ENCODE measurements around the gene LYZL1.
"Not testable (repeated sequence)": the region's sequence is repeated elsewhere in the genome, so short reads cannot be mapped to it uniquely, and the experiment has no call there.

The LYZL1 gene

GRCh38 chr10:29268011-29268410 is 20.9 kb upstream of the LYZL1 start:
- Histone ChIP-seq H3K27ac (ENCODE audit: low read depth, low read length) (no peak overlapping the region), H3K4me1 (ENCODE audit: control insufficient read depth, insufficient read depth, low read length) (no peaks in the 10 kb centered on the region), H3K9ac (ENCODE audit: low read length) (no peak overlapping the region), H3K4me3 (ENCODE audit: low read length) (no peak overlapping the region), H3K36me3 (ENCODE audit: control insufficient read depth, insufficient read depth, low read length) (no peaks in the 10 kb centered on the region), H3K27me3 (ENCODE audit: control insufficient read depth, insufficient read depth, low read length) (no peaks in the 10 kb centered on the region)

- no peaks in the 10 kb centered on the region for H3K4me1 ChIP-seq (ENCODE audit: control insufficient read depth, insufficient read depth, low read length)
- no peaks in the 10 kb centered on the region for H3K36me3 ChIP-seq (ENCODE audit: control insufficient read depth, insufficient read depth, low read length)
- H3K27me3 ChIP-seq (ENCODE audit: control insufficient read depth, insufficient read depth, low read length): no peaks in the 10 kb centered on the region
- H3K27ac ChIP-seq (ENCODE audit: low read depth, low read length): no peak overlapping the region
- H3K9ac ChIP-seq (ENCODE audit: low read length): no peak overlapping the region
- no peak overlapping the region for H3K4me3 ChIP-seq (ENCODE audit: low read length)
These were observed 19.4 kb upstream of the LYZL1 start for GRCh38 chr10:29269486-29269885.

GRCh38 chr10:29270883-29271282 is 18.0 kb upstream of the LYZL1 start:
- Histone ChIP-seq H3K9ac (ENCODE audit: low read length) (no peak overlapping the region), H3K4me3 (ENCODE audit: low read length) (no peak overlapping the region), H3K4me1 (ENCODE audit: control insufficient read depth, insufficient read depth, low read length) (no peaks in the 10 kb centered on the region), H3K36me3 (ENCODE audit: control insufficient read depth, insufficient read depth, low read length) (no peaks in the 10 kb centered on the region), H3K27me3 (ENCODE audit: control insufficient read depth, insufficient read depth, low read length) (no peaks in the 10 kb centered on the region), H3K27ac (ENCODE audit: low read depth, low read length) (no peak overlapping the region)

- Histone ChIP-seq H3K36me3 (ENCODE audit: control insufficient read depth, insufficient read depth, low read length) (no peaks in the 10 kb centered on the region), H3K9ac (ENCODE audit: low read length) (no peak overlapping the region), H3K27ac (ENCODE audit: low read depth, low read length) (no peak overlapping the region), H3K4me1 (ENCODE audit: control insufficient read depth, insufficient read depth, low read length) (no peaks in the 10 kb centered on the region), H3K4me3 (ENCODE audit: low read length) (no peak overlapping the region), H3K27me3 (ENCODE audit: control insufficient read depth, insufficient read depth, low read length) (no peaks in the 10 kb centered on the region)
These were observed 17.0 kb upstream of the LYZL1 start for GRCh38 chr10:29271877-29272276.

- Histone ChIP-seq H3K9ac (ENCODE audit: low read length) (no peak overlapping the region), H3K27me3 (ENCODE audit: control insufficient read depth, insufficient read depth, low read length) (no peaks in the 10 kb centered on the region), H3K36me3 (ENCODE audit: control insufficient read depth, insufficient read depth, low read length) (no peaks in the 10 kb centered on the region), H3K4me1 (ENCODE audit: control insufficient read depth, insufficient read depth, low read length) (no peaks in the 10 kb centered on the region), H3K27ac (ENCODE audit: low read depth, low read length) (no peak overlapping the region), H3K4me3 (ENCODE audit: low read length) (no peak overlapping the region)
These were observed 15.4 kb upstream of the LYZL1 start for GRCh38 chr10:29273478-29273877.

- Histone ChIP-seq H3K27me3 (ENCODE audit: control insufficient read depth, insufficient read depth, low read length) (no peaks in the 10 kb centered on the region), H3K27ac (ENCODE audit: low read depth, low read length) (no peak overlapping the region)
These were observed 12.5 kb upstream of the LYZL1 start for GRCh38 chr10:29276251-29276850.

GRCh38 chr10:29277296-29277695 is 11.6 kb upstream of the LYZL1 start:
- no peaks in the 10 kb centered on the region for H3K36me3 ChIP-seq (ENCODE audit: control insufficient read depth, insufficient read depth, low read length)
- H3K27me3 ChIP-seq (ENCODE audit: control insufficient read depth, insufficient read depth, low read length): no peaks in the 10 kb centered on the region
- H3K4me3 ChIP-seq (ENCODE audit: low read length): no peak overlapping the region
- H3K27ac ChIP-seq (ENCODE audit: low read depth, low read length): no peak overlapping the region
- no peaks in the 10 kb centered on the region for H3K4me1 ChIP-seq (ENCODE audit: control insufficient read depth, insufficient read depth, low read length)
- H3K9ac ChIP-seq (ENCODE audit: low read length): no peak overlapping the region

More at GRCh38 chr10:29276251-29276850, 12.5 kb upstream of the LYZL1 start:
- no peak overlapping the region for H3K9ac ChIP-seq (ENCODE audit: low read length)
- no peaks in the 10 kb centered on the region for H3K4me1 ChIP-seq (ENCODE audit: control insufficient read depth, insufficient read depth, low read length)
- H3K36me3 ChIP-seq (ENCODE audit: control insufficient read depth, insufficient read depth, low read length): no peaks in the 10 kb centered on the region
- H3K4me3 ChIP-seq (ENCODE audit: low read length): no peak overlapping the region

GRCh38 chr10:29279779-29280487 is 8.9 kb upstream of the LYZL1 start:
- Histone ChIP-seq H3K4me3 (ENCODE audit: low read length) (no peak overlapping the region), H3K4me1 (ENCODE audit: control insufficient read depth, insufficient read depth, low read length) (no peaks in the 10 kb centered on the region), H3K27ac (ENCODE audit: low read depth, low read length) (no peak overlapping the region), H3K36me3 (ENCODE audit: control insufficient read depth, insufficient read depth, low read length) (no peaks in the 10 kb centered on the region), H3K9ac (ENCODE audit: low read length) (no peak overlapping the region), H3K27me3 (ENCODE audit: control insufficient read depth, insufficient read depth, low read length) (no peaks in the 10 kb centered on the region)

GRCh38 chr10:29280488-29280840 is 8.4 kb upstream of the LYZL1 start:
- H3K9ac ChIP-seq (ENCODE audit: low read length): no peak overlapping the region
- H3K4me3 ChIP-seq (ENCODE audit: low read length): no peak overlapping the region
- H3K36me3 ChIP-seq (ENCODE audit: control insufficient read depth, insufficient read depth, low read length): no peaks in the 10 kb centered on the region
- no peaks in the 10 kb centered on the region for H3K4me1 ChIP-seq (ENCODE audit: control insufficient read depth, insufficient read depth, low read length)
- no peak overlapping the region for H3K27ac ChIP-seq (ENCODE audit: low read depth, low read length)
- no peaks in the 10 kb centered on the region for H3K27me3 ChIP-seq (ENCODE audit: control insufficient read depth, insufficient read depth, low read length)

GRCh38 chr10:29285624-29286051 is 3.2 kb upstream of the LYZL1 start:
- H3K36me3 ChIP-seq (ENCODE audit: control insufficient read depth, insufficient read depth, low read length): no peaks in the 10 kb centered on the region
- H3K27me3 ChIP-seq (ENCODE audit: control insufficient read depth, insufficient read depth, low read length): no peaks in the 10 kb centered on the region
- no peaks in the 10 kb centered on the region for H3K4me1 ChIP-seq (ENCODE audit: control insufficient read depth, insufficient read depth, low read length)
- H3K9ac ChIP-seq (ENCODE audit: low read length): no peak overlapping the region
- H3K4me3 ChIP-seq (ENCODE audit: low read length): no peak overlapping the region
- H3K27ac ChIP-seq (ENCODE audit: low read depth, low read length): no peak overlapping the region

GRCh38 chr10:29287635-29288034 is 1.2 kb upstream of the LYZL1 start:
- Histone ChIP-seq H3K4me3 (ENCODE audit: low read length) (no peak overlapping the region), H3K9ac (ENCODE audit: low read length) (no peak overlapping the region), H3K4me1 (ENCODE audit: control insufficient read depth, insufficient read depth, low read length) (no peaks in the 10 kb centered on the region), H3K27ac (ENCODE audit: low read depth, low read length) (no peak overlapping the region), H3K36me3 (ENCODE audit: control insufficient read depth, insufficient read depth, low read length) (no peaks in the 10 kb centered on the region), H3K27me3 (ENCODE audit: control insufficient read depth, insufficient read depth, low read length) (no peaks in the 10 kb centered on the region)

GRCh38 chr10:29291561-29291960 is 2.7 kb downstream of the LYZL1 start:
- not testable (repeated sequence) for H3K9ac ChIP-seq (ENCODE audit: low read length); H3K36me3 ChIP-seq (ENCODE audit: control insufficient read depth, insufficient read depth, low read length); H3K27me3 ChIP-seq (ENCODE audit: control insufficient read depth, insufficient read depth, low read length); H3K4me1 ChIP-seq (ENCODE audit: control insufficient read depth, insufficient read depth, low read length); H3K27ac ChIP-seq (ENCODE audit: low read depth, low read length); H3K4me3 ChIP-seq (ENCODE audit: low read length)

GRCh38 chr10:29292406-29292805 is 3.5 kb downstream of the LYZL1 start:
- H3K27ac ChIP-seq (ENCODE audit: low read depth, low read length); H3K9ac ChIP-seq (ENCODE audit: low read length); H3K4me3 ChIP-seq (ENCODE audit: low read length); H3K4me1 ChIP-seq (ENCODE audit: control insufficient read depth, insufficient read depth, low read length); H3K27me3 ChIP-seq (ENCODE audit: control insufficient read depth, insufficient read depth, low read length); H3K36me3 ChIP-seq (ENCODE audit: control insufficient read depth, insufficient read depth, low read length): not testable (repeated sequence)

Data from rectal smooth muscle tissue (tissue), 1 donor.